GM12865 (cell line): ENCODE results near the gene RASGEF1B.

Experiments used
- DNase-seq: peaks from one replicate; pipeline ENCODE4 v3.0.0; 2010; ENCODE audit warnings: low read depth
- H3K4me3 ChIP-seq: 2 replicates; pipeline ENCODE4 v1.5.1; 2011; ENCODE audit warnings: mild to moderate bottlenecking, low read depth, low read length, control low read depth
- CTCF ChIP-seq: IDR thresholded peaks from 2 replicates; pipeline ENCODE4 v1.5.1; 2011; ENCODE audit warnings: low read length, control low read depth, low read depth, inconsistent platforms; ENCODE audit not compliant: insufficient read depth; ENCODE audit errors: missing control alignments

Gene RASGEF1B

GRCh38 chr4:81472281-81473182, 825 bp upstream of the RASGEF1B start:
- H3K4me3 ChIP-seq = peak overlapping the region; percentile 45
- peak; percentile 58 for DNase-seq
- peak; percentile 20 for TF ChIP-seq CTCF

DNA sequence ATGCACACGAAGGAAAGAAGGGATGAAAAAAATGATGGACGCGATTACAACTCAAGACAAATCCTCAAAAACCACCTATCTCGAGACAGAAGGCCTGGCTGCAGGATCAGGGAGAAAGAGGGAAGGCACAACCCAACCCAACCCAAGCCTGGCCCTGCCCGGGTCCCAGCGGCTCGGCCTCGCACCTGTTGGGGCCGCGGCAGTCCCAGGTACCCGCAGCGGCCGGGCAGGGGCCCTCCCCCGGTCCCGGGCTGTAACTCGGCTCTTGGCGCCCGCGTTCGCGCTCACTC, 464 bp downstream of the RASGEF1B start:
- H3K4me3 ChIP-seq = peak overlapping the region; percentile 47
- no peak for TF ChIP-seq CTCF
- no peak for DNase-seq

DNA sequence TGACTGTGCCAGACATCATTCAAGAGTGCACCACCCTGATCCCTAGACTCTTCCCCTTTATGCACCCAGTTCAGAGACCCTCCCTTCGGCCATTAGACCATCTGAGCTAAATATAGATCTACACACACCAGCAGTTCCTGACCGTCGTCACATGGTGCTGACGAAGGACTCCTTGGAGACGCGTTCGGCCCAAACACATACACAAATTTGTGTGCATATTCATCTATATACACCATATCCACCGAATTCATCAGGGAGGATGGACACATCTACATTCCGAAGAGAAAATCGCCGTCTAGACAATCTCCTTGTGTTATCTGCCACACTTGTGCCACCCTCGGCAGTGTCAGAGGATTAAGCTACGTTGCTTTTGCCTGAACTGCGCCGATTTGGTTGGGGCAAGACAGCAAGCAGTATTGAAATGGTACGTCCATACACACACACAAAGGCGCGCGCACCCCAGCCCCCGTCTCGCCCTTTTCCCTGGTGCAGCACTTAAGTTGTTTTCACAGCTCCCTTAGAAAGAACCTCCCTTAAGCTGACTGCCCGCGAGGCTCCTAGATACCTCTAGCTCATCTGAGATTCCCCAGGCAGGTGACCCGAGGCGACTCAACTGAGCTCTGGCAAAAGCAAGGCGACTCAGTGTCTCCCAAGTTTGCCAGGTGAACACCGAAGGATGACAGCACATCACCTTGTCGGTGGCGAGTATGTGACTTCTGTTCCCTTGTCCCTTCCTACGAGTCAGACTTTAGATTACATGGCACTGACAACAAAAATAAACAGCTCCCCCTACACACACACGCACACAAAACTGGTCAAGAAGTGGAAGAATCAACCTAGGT, 1.0 kb downstream of the RASGEF1B start:
- TF ChIP-seq CTCF = no peak
- H3K4me3 ChIP-seq = peak overlapping the region; percentile 47; the same call in 1 of the 2 replicates
- DNase-seq = no peak

DNA sequence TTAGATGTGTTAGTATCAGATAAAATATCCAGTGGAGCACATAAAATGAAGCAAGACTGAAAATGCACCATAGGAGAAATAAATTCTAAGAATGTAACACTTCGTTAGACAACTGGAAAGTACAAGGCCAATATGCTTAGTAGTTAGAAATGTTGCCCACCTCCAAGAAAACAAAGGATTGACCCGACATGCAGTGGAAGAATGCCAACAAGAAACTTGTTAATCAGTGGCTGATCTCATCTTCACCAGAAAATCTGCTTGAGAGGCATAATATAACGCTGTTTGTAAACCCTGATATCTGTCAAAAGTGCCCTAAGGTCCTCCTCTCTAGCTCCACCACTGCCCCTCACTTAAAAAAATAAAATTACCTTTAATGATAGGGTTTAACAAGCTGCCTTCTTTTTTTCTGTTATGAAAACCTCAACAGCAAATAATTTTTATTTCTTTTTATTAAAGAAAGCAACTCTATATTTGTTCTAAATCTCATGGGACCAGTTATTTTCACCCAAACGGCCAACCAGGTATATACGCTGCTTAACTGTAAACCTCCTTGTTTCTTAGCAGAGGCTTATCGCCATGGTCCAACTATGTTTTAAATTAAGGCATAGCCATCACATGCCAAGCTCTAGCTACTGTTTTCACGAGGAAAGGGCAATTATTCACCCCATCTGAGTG, 1.8 kb downstream of the RASGEF1B start:
- DNase-seq = no peak
- no peak for TF ChIP-seq CTCF
- H3K4me3 ChIP-seq = no peak overlapping the region

- DNase-seq = no peak
- H3K4me3 ChIP-seq = no peak overlapping the region
- TF ChIP-seq CTCF = no peak
Measured at GRCh38 chr4:81468678-81469077, 3.0 kb downstream of the RASGEF1B start.

- no peak overlapping the region for H3K4me3 ChIP-seq
Measured at GRCh38 chr4:81467672-81467964, 4.1 kb downstream of the RASGEF1B start.

More at GRCh38 chr4:81467672-81467964, 4.1 kb downstream of the RASGEF1B start:
- DNase-seq = no peak
- no peak for TF ChIP-seq CTCF
